CD14-positive monocyte (primary cell): ENCODE results near the gene CDCA4. TPM values are rescaled to one million over a fixed set of nuclear protein-coding genes. Genes with fewer than 3 reads are reported as not detected.

ENCODE experiments used
- DNase-seq, 3 donors: peaks; one replicate each; pipeline ENCODE4 v3.0.0-alpha.2; 2011 to 2022
- H2AFZ ChIP-seq: 2 replicates; pipeline ENCODE4 v1.6.0; 2012; ENCODE audit warnings: mild to moderate bottlenecking, low read depth, low read length, inconsistent platforms; ENCODE audit not compliant: insufficient read depth, poor library complexity, severe bottlenecking
- H3K27ac ChIP-seq, 2 donors: 1 replicate in 1 of 2; 2 replicates in 1 of 2; pipeline ENCODE4 v1.5.1; 2012 to 2013; ENCODE audit warnings: low read length in 2 of 2, control low read depth in 1 of 2, inconsistent platforms in 1 of 2, low read depth in 1 of 2, mild to moderate bottlenecking in 1 of 2
- H3K27me3 ChIP-seq, 2 donors: one replicate each; pipeline versions ENCODE4 v1.6.0 to v1.6.1; 2011 to 2013; ENCODE audit warnings: low read length in 2 of 2; ENCODE audit not compliant: control insufficient read depth in 2 of 2, insufficient read depth in 2 of 2
- H3K36me3 ChIP-seq, 2 donors: replicated peaks in 1 of 2; 1 replicate in 1 of 2; 2 replicates in 1 of 2; pipeline versions ENCODE4 v1.5.1 to v1.6.1; 2012 to 2013; ENCODE audit warnings: low read length in 2 of 2, control low read depth in 1 of 2, inconsistent platforms in 1 of 2, mild to moderate bottlenecking in 1 of 2; ENCODE audit not compliant: insufficient read depth in 2 of 2, control insufficient read depth in 1 of 2
- H3K4me1 ChIP-seq, 2 donors: 1 replicate in 1 of 2; 2 replicates in 1 of 2; pipeline versions ENCODE4 v1.5.1 to v1.6.1; 2012 to 2013; ENCODE audit warnings: low read length in 2 of 2, control low read depth in 1 of 2, inconsistent platforms in 1 of 2, mild to moderate bottlenecking in 1 of 2, moderate library complexity in 1 of 2; ENCODE audit not compliant: insufficient read depth in 2 of 2, control insufficient read depth in 1 of 2
- H3K4me2 ChIP-seq: replicated peaks from 2 replicates; pipeline ENCODE3; 2012; ENCODE audit warnings: low read length, moderate library complexity, mild to moderate bottlenecking; ENCODE audit not compliant: poor library complexity, severe bottlenecking; ENCODE audit errors: extremely low read depth
- H3K4me3 ChIP-seq, 3 experiments: fragments of 200-600 bp in 1 of 3; sonication (generic) in 1 of 3; replicated peaks in 1 of 3; 1 replicate in 2 of 3; 2 replicates in 1 of 3; pipeline ENCODE4 v1.5.1; 2011 to 2013; ENCODE audit warnings: low read length in 3 of 3, mild to moderate bottlenecking in 3 of 3, control low read depth in 2 of 3, low read depth in 2 of 3, inconsistent platforms in 1 of 3, moderate library complexity in 1 of 3
- H3K79me2 ChIP-seq: 2 replicates; pipeline ENCODE4 v1.6.0; 2012; ENCODE audit warnings: mild to moderate bottlenecking, control low read depth, inconsistent platforms, low read length, moderate library complexity; ENCODE audit not compliant: insufficient read depth
- H3K9ac ChIP-seq: 2 replicates; pipeline ENCODE4 v1.6.0; 2017; ENCODE audit warnings: low read length, mild to moderate bottlenecking; ENCODE audit not compliant: insufficient read depth, poor library complexity, severe bottlenecking
- H3K9me3 ChIP-seq, 2 donors: replicated peaks in 1 of 2; 1 replicate in 1 of 2; 2 replicates in 1 of 2; pipeline versions ENCODE4 v1.5.1 to v1.6.1; 2012 to 2013; ENCODE audit warnings: low read length in 2 of 2, control low read depth in 1 of 2; ENCODE audit not compliant: control insufficient read depth in 1 of 2, insufficient read depth in 1 of 2
- H4K20me1 ChIP-seq: 2 replicates; pipeline ENCODE4 v1.6.0; 2012; ENCODE audit warnings: mild to moderate bottlenecking, low read length, control low read depth, moderate library complexity; ENCODE audit not compliant: insufficient read depth
- H3K27ac Mint-ChIP-seq, 7 donors: one replicate each; pipeline ENCODE4 v1.8.0; 2020; ENCODE audit warnings: mild to moderate bottlenecking in 7 of 7, mixed read lengths in 7 of 7, moderate library complexity in 6 of 7, inconsistent platforms in 2 of 7
- H3K27me3 Mint-ChIP-seq, 3 donors: one replicate each; pipeline ENCODE4 v1.8.0; 2021 to 2022; ENCODE audit warnings: low read depth in 3 of 3, mild to moderate bottlenecking in 3 of 3, mixed read lengths in 3 of 3, moderate library complexity in 3 of 3, inconsistent platforms in 1 of 3
- H3K36me3 Mint-ChIP-seq, 2 donors: one replicate each; pipeline ENCODE4 v1.8.0; 2020; ENCODE audit warnings: mixed read lengths in 2 of 2, inconsistent platforms in 1 of 2, mild to moderate bottlenecking in 1 of 2
- H3K4me1 Mint-ChIP-seq: one replicate; pipeline ENCODE4 v1.8.0; 2020; ENCODE audit warnings: mild to moderate bottlenecking, mixed read lengths
- H3K4me3 Mint-ChIP-seq, 2 donors: one replicate each; pipeline ENCODE4 v1.8.0; 2020; ENCODE audit warnings: mild to moderate bottlenecking in 2 of 2, mixed read lengths in 2 of 2, moderate library complexity in 1 of 2
- H3K9me3 Mint-ChIP-seq, 7 donors: one replicate each; pipeline ENCODE4 v1.8.0; 2020 to 2022; ENCODE audit warnings: mixed read lengths in 7 of 7, mild to moderate bottlenecking in 6 of 7, moderate library complexity in 6 of 7, inconsistent platforms in 2 of 7
- WGBS: methylation state at CpG from one replicate; pipeline ENCODE4 v1.1.5; 2013; ENCODE audit warnings: missing lambda C conversion rate; ENCODE audit not compliant: insufficient coverage; 5-methylcytosine and 5-hydroxymethylcytosine counted together
- intact Hi-C, 2 donors: fragments of 100-400 bp; cut with micrococcal nuclease; formaldehyde crosslinking; loops; one replicate each; pipeline versions ENCODE4 v1.15.0 to v1.15.1; 2023
- polyA plus RNA-seq, 3 donors: library from polyadenylated mRNA; depleted of rRNA in 1 of 3; unstranded in 2 of 3; stranded (reverse) in 1 of 3; fragments of 300-500 nt in 2 of 3; fragments of >200 nt in 1 of 3; fragmentation: Illumina TruSeq in 2 of 3; gene quantifications; 1 replicate in 2 of 3; 2 replicates in 1 of 3; pipeline ENCODE4 v1.2.3, GENCODE V29; 2012 to 2021
- TF ChIP-seq, protein P1 (sequence below): fragments of 200-600 bp; IDR thresholded peaks from one replicate; pipeline ENCODE4 v1.8.0; 2022; ENCODE audit warnings: antibody characterized with exemption, mild to moderate bottlenecking

Gene CDCA4
- polyA plus RNA-seq, 3 donors = 8.6 to 12.0 (median 11.6) TPM

DNA sequence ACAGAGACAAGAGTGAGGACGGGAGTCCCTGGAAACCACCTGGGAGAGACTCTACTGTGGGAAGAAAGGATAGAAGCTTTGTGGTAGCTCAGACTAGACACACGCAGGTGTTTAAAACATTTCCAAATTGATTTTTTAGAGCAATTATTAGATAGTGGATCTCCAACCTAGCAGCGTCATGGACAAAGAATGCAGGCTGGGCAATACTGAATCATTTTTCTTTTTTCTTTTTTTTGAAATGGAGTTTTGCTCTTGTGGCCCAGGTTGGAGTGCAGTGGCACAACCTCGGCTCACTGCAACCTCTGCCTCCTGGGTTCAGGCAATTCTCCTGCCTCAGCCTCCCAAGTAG lies 31.2 kb upstream of the CDCA4 start:
- H3K27ac Mint-ChIP-seq = no peak overlapping the region

GRCh38 chr14:105051182-105052109 lies 30.6 kb upstream of the CDCA4 start:
- H3K4me3 Mint-ChIP-seq = peak overlapping the region in 1 of 2 donors; percentile 17
- TF ChIP-seq, protein P1, sequence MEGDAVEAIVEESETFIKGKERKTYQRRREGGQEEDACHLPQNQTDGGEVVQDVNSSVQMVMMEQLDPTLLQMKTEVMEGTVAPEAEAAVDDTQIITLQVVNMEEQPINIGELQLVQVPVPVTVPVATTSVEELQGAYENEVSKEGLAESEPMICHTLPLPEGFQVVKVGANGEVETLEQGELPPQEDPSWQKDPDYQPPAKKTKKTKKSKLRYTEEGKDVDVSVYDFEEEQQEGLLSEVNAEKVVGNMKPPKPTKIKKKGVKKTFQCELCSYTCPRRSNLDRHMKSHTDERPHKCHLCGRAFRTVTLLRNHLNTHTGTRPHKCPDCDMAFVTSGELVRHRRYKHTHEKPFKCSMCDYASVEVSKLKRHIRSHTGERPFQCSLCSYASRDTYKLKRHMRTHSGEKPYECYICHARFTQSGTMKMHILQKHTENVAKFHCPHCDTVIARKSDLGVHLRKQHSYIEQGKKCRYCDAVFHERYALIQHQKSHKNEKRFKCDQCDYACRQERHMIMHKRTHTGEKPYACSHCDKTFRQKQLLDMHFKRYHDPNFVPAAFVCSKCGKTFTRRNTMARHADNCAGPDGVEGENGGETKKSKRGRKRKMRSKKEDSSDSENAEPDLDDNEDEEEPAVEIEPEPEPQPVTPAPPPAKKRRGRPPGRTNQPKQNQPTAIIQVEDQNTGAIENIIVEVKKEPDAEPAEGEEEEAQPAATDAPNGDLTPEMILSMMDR = no peak
- Histone ChIP-seq H3K27me3 (no peaks in the 10 kb centered on the region), H3K4me2 (no peak overlapping the region), H2AFZ (no peak overlapping the region), H3K36me3 (peaks cover 78 to 90% of the 10 kb centered on the region in 2 donors), H3K4me1 (peaks cover 1 to 4% of the 10 kb centered on the region in 2 donors), H3K79me2 (peaks cover 53% of the 10 kb centered on the region), H4K20me1 (peaks cover 96% of the 10 kb centered on the region), H3K9me3 (no peaks in the 10 kb centered on the region), H3K4me3 (no peak overlapping the region), H3K27ac (no peak overlapping the region), H3K9ac (no peak overlapping the region)
- H3K36me3 Mint-ChIP-seq = peaks cover 67 to 88% of the 10 kb centered on the region in 2 donors
- WGBS = 97% methylated on average over 54 of the region's 59 CpGs
- intact Hi-C loops = no loop called here
- H3K9me3 Mint-ChIP-seq = peaks cover 0 to 3% (median 0%) of the 10 kb centered on the region in 7 donors
- peaks cover 8% of the 10 kb centered on the region for H3K4me1 Mint-ChIP-seq
- DNase-seq = peak in 1 of 3 donors; percentile 12
- no peaks in the 10 kb centered on the region for H3K27me3 Mint-ChIP-seq
- peak overlapping the region in 2 of 7 donors; percentile 56 to 75 for H3K27ac Mint-ChIP-seq

More for the DNA sequence above, 31.2 kb upstream of the CDCA4 start:
- Mint-ChIP-seq H3K4me3 (no peak overlapping the region), H3K9me3 (peaks cover 0 to 3% (median 0%) of the 10 kb centered on the region in 7 donors), H3K36me3 (peaks cover 73 to 95% of the 10 kb centered on the region in 2 donors), H3K4me1 (peaks cover 8% of the 10 kb centered on the region), H3K27me3 (no peaks in the 10 kb centered on the region)
- no peaks in the 10 kb centered on the region for H3K27me3 ChIP-seq
- peaks cover 85 to 96% of the 10 kb centered on the region in 2 donors for H3K36me3 ChIP-seq
- H3K27ac ChIP-seq = no peak overlapping the region
- intact Hi-C loops = no loop called here
- H3K79me2 ChIP-seq = peaks cover 59% of the 10 kb centered on the region
- no peak for DNase-seq
- no peaks in the 10 kb centered on the region for H3K9me3 ChIP-seq
- H3K9ac ChIP-seq = no peak overlapping the region
- 75% methylated on average over 3 of the region's 4 CpGs for WGBS
- H3K4me2 ChIP-seq = no peak overlapping the region
- H4K20me1 ChIP-seq = peaks cover 96% of the 10 kb centered on the region
- H3K4me1 ChIP-seq = no peaks in the 10 kb centered on the region
- H3K4me3 ChIP-seq = no peak overlapping the region
- H2AFZ ChIP-seq = no peak overlapping the region
- TF ChIP-seq, protein P1 = no peak
